Measurements from ENCODE around the gene PDGFA. TPM values are rescaled to one million over a fixed set of nuclear protein-coding genes. Genes with fewer than 3 reads are reported as not detected.

Gene PDGFA
- total RNA-seq, 4 donors from 2014 or later = 20.9 to 35.1 (median 33.6) TPM

- Histone ChIP-seq H3K4me1 (peaks cover 0 to 5% of the 10 kb centered on the region in 2 donors), H3K36me3 (no peaks in the 10 kb centered on the region), H3K4me3 (no peak overlapping the region), H3K9me3 (no peaks in the 10 kb centered on the region), H3K27ac (no peak overlapping the region), H3K27me3 (no peaks in the 10 kb centered on the region)
- TF ChIP-seq POLR2A (IDR thresholded peaks at IDR 0.05) (no peak), CTCF (IDR thresholded peaks at IDR 0.05) (no peak)
- intact Hi-C loops (cut with DNase I; ENCODE audit: low total_unique reads) = no loop called here
- no peak for DNase-seq
These were observed 13.6 kb upstream of the PDGFA start for GRCh38 chr7:533266-533665.

GRCh38 chr7:532379-533143 lies 12.9 kb upstream of the PDGFA start:
- no peaks in the 10 kb centered on the region for H3K9me3 ChIP-seq
- intact Hi-C loops (cut with DNase I; ENCODE audit: low total_unique reads) = no loop called here
- no peaks in the 10 kb centered on the region for H3K27me3 ChIP-seq
- H3K4me1 ChIP-seq = no peaks in the 10 kb centered on the region
- no peak for DNase-seq
- no peak overlapping the region for H3K4me3 ChIP-seq
- no peaks in the 10 kb centered on the region for H3K36me3 ChIP-seq
- no peak for TF ChIP-seq CTCF (IDR thresholded peaks at IDR 0.05)
- TF ChIP-seq POLR2A (IDR thresholded peaks at IDR 0.05) = no peak
- no peak overlapping the region for H3K27ac ChIP-seq

GRCh38 chr7:531777-532176 lies 12.1 kb upstream of the PDGFA start:
- TF ChIP-seq CTCF (IDR thresholded peaks at IDR 0.05) (no peak), POLR2A (IDR thresholded peaks at IDR 0.05) (no peak)
- no peaks in the 10 kb centered on the region for H3K36me3 ChIP-seq
- DNase-seq = no peak
- H3K27me3 ChIP-seq = no peaks in the 10 kb centered on the region
- no peaks in the 10 kb centered on the region for H3K9me3 ChIP-seq
- H3K4me3 ChIP-seq = no peak overlapping the region
- H3K4me1 ChIP-seq = no peaks in the 10 kb centered on the region
- H3K27ac ChIP-seq = no peak overlapping the region
- intact Hi-C loops (cut with DNase I; ENCODE audit: low total_unique reads) = no loop called here

- Histone ChIP-seq H3K36me3 (no peaks in the 10 kb centered on the region), H3K27me3 (no peaks in the 10 kb centered on the region), H3K9me3 (no peaks in the 10 kb centered on the region), H3K27ac (no peak overlapping the region), H3K4me1 (no peaks in the 10 kb centered on the region), H3K4me3 (no peak overlapping the region)
- no peak for DNase-seq
- TF ChIP-seq CTCF (IDR thresholded peaks at IDR 0.05) = no peak
- no peak for TF ChIP-seq POLR2A (IDR thresholded peaks at IDR 0.05)
- intact Hi-C loops (cut with DNase I; ENCODE audit: low total_unique reads) = no loop called here
These were observed 8.8 kb upstream of the PDGFA start for GRCh38 chr7:528451-528850.

GRCh38 chr7:527723-528122 lies 8.1 kb upstream of the PDGFA start:
- Histone ChIP-seq H3K4me3 (no peak overlapping the region), H3K27ac (no peak overlapping the region), H3K36me3 (no peaks in the 10 kb centered on the region), H3K27me3 (peaks cover 0 to 2% of the 10 kb centered on the region in 2 donors), H3K9me3 (no peaks in the 10 kb centered on the region), H3K4me1 (no peaks in the 10 kb centered on the region)
- TF ChIP-seq CTCF (IDR thresholded peaks at IDR 0.05) (no peak), POLR2A (IDR thresholded peaks at IDR 0.05) (no peak)
- DNase-seq = no peak
- intact Hi-C loops (cut with DNase I; ENCODE audit: low total_unique reads) = no loop called here
